Upper lobe of left lung (tissue), 6 donors: ENCODE measurements around the gene SUN5. TPM values are rescaled to one million over a fixed set of nuclear protein-coding genes. Genes with fewer than 3 reads are reported as not detected.

Experiments used
- ATAC-seq, 2 donors: fragments of 200-7000 bp; cut with Tn5 transposase; one replicate each; pipeline ENCODE4 v1.9.1; 2022; ENCODE audit warnings: mild to moderate bottlenecking in 2 of 2, moderate library complexity in 2 of 2; ENCODE audit not compliant: low FRiP score in 2 of 2
- DNase-seq, 2 donors: peaks; one replicate each; pipeline ENCODE4 v3.0.0-alpha.2; 2019 to 2020
- H3K27ac ChIP-seq, 4 donors: fragments of 200-600 bp; sonication (generic); one replicate each; pipeline ENCODE4 v1.5.1; 2016 to 2019
- H3K27me3 ChIP-seq, 4 donors: fragments of 200-600 bp; sonication (generic); one replicate each; pipeline ENCODE4 v1.5.1; 2017 to 2019
- H3K36me3 ChIP-seq, 4 donors: fragments of 200-600 bp; sonication (generic); one replicate each; pipeline ENCODE4 v1.5.1; 2016 to 2019
- H3K4me1 ChIP-seq, 4 donors: fragments of 200-600 bp; sonication (generic); one replicate each; pipeline ENCODE4 v1.5.1; 2018 to 2019
- H3K4me3 ChIP-seq, 4 donors: fragments of 200-600 bp; sonication (generic); one replicate each; pipeline ENCODE4 v1.5.1; 2017 to 2019; ENCODE audit warnings: mild to moderate bottlenecking in 2 of 4, moderate library complexity in 1 of 4
- H3K9me3 ChIP-seq, 4 donors: fragments of 200-600 bp; sonication (generic); one replicate each; pipeline ENCODE4 v1.5.1; 2018 to 2019
- CTCF ChIP-seq, 6 experiments: fragments of 450-650 bp in 4 of 6; fragments of 200-600 bp in 2 of 6; sonication (generic) in 2 of 6; IDR thresholded peaks; one replicate each; pipeline ENCODE4 v1.5.1; 2016 to 2019; ENCODE audit warnings: antibody characterized with exemption in 6 of 6
- EP300 ChIP-seq, 4 donors: sonication (generic); formaldehyde crosslinking; IDR thresholded peaks; one replicate each; pipeline ENCODE4 v1.5.1; 2017; ENCODE audit warnings: antibody characterized with exemption in 4 of 4, control low read depth in 2 of 4
- POLR2A ChIP-seq, 4 donors: fragments of 450-650 bp; IDR thresholded peaks; one replicate each; pipeline ENCODE4 v1.5.1; 2016 to 2017; ENCODE audit warnings: antibody characterized with exemption in 4 of 4, mild to moderate bottlenecking in 2 of 4
- POLR2AphosphoS5 ChIP-seq, 2 donors: sonication (generic); formaldehyde crosslinking; IDR thresholded peaks; one replicate each; pipeline ENCODE4 v1.5.1; 2017; ENCODE audit warnings: antibody characterized with exemption in 2 of 2
- WGBS, 2 donors: methylation state at CpG; one replicate each; pipeline ENCODE4 v1.1.5; 2017 to 2018; 5-methylcytosine and 5-hydroxymethylcytosine counted together
- total RNA-seq, 6 donors: library from RNA; depleted of rRNA in 4 of 6; stranded (reverse); fragments of >200 nt in 4 of 6; gene quantifications; one replicate each; pipeline versions ENCODE4 v1.1.0 to v1.2.1, GENCODE V29; 2016 to 2021
- donor health status: DM: no; HTN: no; CAD: no; lungs with moderate emphysema.
- donor health status: DM: no; HTN: yes; CAD: no; lungs with severe emphysema.

Gene SUN5
- total RNA-seq, 6 donors from 2014 or later = not detected

DNA sequence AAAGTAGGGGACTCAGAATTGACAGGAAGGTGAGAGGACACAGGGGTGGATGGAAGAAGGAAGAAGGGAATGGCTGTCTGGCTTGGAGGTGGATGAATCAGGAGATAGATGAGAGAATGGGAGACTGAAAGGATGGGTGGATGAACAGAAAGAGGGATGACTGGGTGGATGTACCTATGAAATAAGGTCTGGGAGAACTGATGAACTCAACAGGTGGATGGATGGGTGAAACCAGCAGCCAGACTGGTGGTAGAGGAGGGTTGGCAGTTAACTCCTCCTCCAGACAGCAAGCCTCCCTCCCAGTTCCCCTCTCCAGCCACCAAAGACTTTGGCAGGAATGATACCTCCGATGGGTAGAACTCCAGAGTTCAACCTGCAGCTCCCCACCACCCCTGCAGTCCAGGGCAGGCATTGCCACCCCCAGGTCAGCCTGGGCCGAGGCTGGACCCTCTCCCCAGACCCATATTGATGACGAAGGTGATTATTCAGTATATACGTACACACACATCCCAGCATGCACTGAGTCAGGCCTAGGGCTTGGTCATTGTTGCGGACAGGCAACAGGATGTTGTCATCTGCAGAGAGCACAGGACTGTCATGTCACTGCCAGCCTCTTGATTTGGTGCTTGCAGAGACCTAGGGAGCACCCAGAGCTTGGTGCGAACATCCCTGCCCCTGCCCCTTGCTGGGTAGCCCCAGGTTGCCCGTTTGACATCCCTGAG lies 2.0 kb downstream of the SUN5 start:
- Histone ChIP-seq H3K4me1 (no peaks in the 10 kb centered on the region), H3K27me3 (no peaks in the 10 kb centered on the region), H3K4me3 (no peak overlapping the region), H3K27ac (no peak overlapping the region), H3K36me3 (no peaks in the 10 kb centered on the region), H3K9me3 (peaks cover 0 to 3% (median 0%) of the 10 kb centered on the region in 4 donors)
- TF ChIP-seq CTCF (IDR thresholded peaks at IDR 0.05) (no peak), POLR2A (IDR thresholded peaks at IDR 0.05) (no peak), POLR2AphosphoS5 (IDR thresholded peaks at IDR 0.05) (no peak), EP300 (IDR thresholded peaks at IDR 0.05) (no peak)
- 92 to 99% methylated on average over 2 to 7 of the region's 7 CpGs for WGBS, 2 donors
- no peak for DNase-seq
- no peak for ATAC-seq

DNA sequence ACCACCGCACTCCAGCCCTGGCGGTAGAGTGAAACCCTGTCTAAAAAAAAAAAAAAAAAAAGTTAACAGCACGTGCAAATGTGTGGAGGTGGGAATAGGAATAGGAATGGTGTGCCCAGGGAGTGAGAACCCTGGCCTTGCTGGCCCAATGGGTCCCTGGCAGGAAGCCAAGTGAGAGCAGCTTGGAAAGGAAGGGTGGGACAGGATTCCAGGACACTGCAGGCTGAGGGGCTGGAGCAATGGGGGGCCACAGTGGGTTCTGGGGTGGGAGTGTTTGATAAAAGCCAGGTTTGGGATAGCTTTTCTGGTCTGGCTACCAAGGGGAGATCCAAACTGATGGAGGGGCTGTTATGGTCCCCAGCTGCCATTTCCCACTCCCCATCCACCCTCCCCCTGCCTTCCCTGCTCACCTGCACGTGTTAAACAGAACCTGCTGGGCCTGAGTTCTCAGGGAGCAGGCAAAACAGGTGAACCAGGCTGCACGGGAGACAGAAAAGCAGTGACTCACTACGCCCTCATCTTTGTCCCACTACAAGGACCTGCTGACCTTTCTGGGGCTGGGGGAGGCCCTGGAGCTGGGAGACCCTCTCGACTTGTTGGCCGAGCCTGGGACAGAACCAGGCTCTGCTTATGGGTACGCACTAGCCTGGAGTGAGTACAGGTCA lies 3.3 kb downstream of the SUN5 start:
- Histone ChIP-seq H3K27me3 (no peaks in the 10 kb centered on the region), H3K4me1 (no peaks in the 10 kb centered on the region), H3K4me3 (no peak overlapping the region), H3K27ac (no peak overlapping the region), H3K9me3 (peaks cover 0 to 3% (median 0%) of the 10 kb centered on the region in 4 donors), H3K36me3 (no peaks in the 10 kb centered on the region)
- 61 to 70% methylated on average over 9 of the region's 9 CpGs for WGBS, 2 donors
- TF ChIP-seq POLR2AphosphoS5 (IDR thresholded peaks at IDR 0.05) = no peak
- no peak for TF ChIP-seq CTCF (IDR thresholded peaks at IDR 0.05)
- no peak for TF ChIP-seq EP300 (IDR thresholded peaks at IDR 0.05)
- no peak for TF ChIP-seq POLR2A (IDR thresholded peaks at IDR 0.05)
- DNase-seq = no peak
- no peak for ATAC-seq

DNA sequence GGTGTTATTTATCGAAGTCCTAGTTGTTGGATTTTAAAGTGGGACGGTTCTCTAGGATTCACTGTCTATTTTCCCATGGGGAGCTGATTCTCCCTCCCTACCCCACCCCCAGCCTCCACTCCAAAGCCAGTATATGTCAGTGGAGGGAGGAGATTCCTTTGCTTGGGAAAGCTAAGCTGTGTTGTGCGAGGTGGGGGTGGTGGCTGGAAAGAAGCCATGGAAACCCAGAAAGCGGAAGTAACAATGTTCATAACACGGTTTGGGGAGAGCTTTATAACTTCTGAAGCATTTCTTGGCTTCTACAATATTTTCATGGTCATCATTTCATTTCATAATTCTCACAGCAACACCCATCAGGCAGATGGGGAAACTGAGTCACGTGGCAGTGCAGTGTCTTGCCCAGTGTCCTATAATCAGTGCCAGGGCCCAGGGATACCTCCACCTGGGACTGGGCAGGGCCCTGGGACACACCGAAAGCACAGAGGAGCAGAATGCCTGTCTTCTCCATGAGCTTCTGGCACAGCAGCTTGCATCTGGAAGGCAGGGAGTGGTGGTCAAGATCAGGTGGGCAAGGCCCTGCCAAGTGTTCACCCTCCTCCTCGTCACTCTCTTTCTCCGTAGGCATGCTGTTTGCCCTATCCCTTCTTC lies 4.5 kb downstream of the SUN5 start:
- Histone ChIP-seq H3K4me1 (no peaks in the 10 kb centered on the region), H3K4me3 (no peak overlapping the region), H3K36me3 (no peaks in the 10 kb centered on the region), H3K9me3 (peaks cover 0 to 8% (median 6%) of the 10 kb centered on the region in 4 donors), H3K27ac (no peak overlapping the region), H3K27me3 (no peaks in the 10 kb centered on the region)
- TF ChIP-seq POLR2AphosphoS5 (IDR thresholded peaks at IDR 0.05) = no peak
- TF ChIP-seq EP300 (IDR thresholded peaks at IDR 0.05) = no peak
- no peak for TF ChIP-seq CTCF (IDR thresholded peaks at IDR 0.05)
- TF ChIP-seq POLR2A (IDR thresholded peaks at IDR 0.05) = no peak
- WGBS, 2 donors = 58 to 59% methylated on average over 9 of the region's 9 CpGs
- DNase-seq (no peak), ATAC-seq (peak in 1 of 2 donors; percentile 41)

- DNase-seq (no peak), ATAC-seq (no peak)
- TF ChIP-seq POLR2AphosphoS5 (IDR thresholded peaks at IDR 0.05) (no peak), CTCF (IDR thresholded peaks at IDR 0.05) (no peak), POLR2A (IDR thresholded peaks at IDR 0.05) (no peak), EP300 (IDR thresholded peaks at IDR 0.05) (no peak)
- 72 to 82% methylated on average over 2 of the region's 2 CpGs for WGBS, 2 donors
- Histone ChIP-seq H3K4me1 (no peaks in the 10 kb centered on the region), H3K9me3 (peaks cover 0 to 8% (median 7%) of the 10 kb centered on the region in 4 donors), H3K4me3 (no peak overlapping the region), H3K27ac (no peak overlapping the region), H3K27me3 (no peaks in the 10 kb centered on the region), H3K36me3 (no peaks in the 10 kb centered on the region)
Measured at GRCh38 chr20:32997431-32997830, 6.8 kb downstream of the SUN5 start.
